ENCODE data around the gene KRT83. TPM values are rescaled to one million over a fixed set of nuclear protein-coding genes. Genes with fewer than 3 reads are reported as not detected.

Gene KRT83
- polyA plus RNA-seq, 1 of the 3 experiments (the other 2 are of a cell fraction): 0.03 TPM

DNA sequence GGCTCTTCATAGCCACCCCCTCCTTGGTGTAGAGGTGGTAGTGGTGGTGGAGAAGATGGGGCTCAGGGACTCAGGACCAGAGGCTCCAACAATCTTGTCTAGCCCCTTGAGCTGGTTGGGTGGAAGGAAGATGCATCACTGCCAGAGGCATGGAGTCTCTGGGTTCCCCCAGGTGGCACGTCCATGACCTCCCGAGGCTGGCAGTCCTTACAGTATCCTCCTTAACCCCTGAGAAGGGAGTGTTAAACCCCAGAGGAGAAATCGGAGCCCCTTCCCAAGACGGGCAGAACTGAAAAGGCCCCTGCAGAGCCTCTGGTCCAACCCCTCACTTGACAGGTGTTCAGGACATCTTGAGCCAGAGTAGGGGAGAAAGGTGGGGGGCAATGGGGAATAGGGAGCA lies 9.1 kb downstream of the KRT83 start:
- CTCF ChIA-PET: interaction anchor here (0.7 to 13.3 kb wide), 14 partner anchors 12 to 669 kb away, joined by 3 to 218 read pairs (median 4); partner anchors contain the start of gene KRT83
- Histone ChIP-seq H3K4me2 (no peak overlapping the region), H3K27ac (ENCODE audit: low read depth in 2 of 2, low read length in 1 of 2) (no peak overlapping the region), H3K27me3 (ENCODE audit: insufficient read depth) (no peaks in the 10 kb centered on the region), H3K9ac (no peak overlapping the region), H3F3A (replicated peaks; ENCODE audit: insufficient read depth) (no peaks in the 10 kb centered on the region), H3K9me3 (no peaks in the 10 kb centered on the region), H3K4me1 (ENCODE audit: control insufficient read depth in 1 of 2, insufficient read depth in 2 of 2, low read depth in 1 of 2, low read length in 1 of 2) (peaks cover 0 to 9% of the 10 kb centered on the region in 2 experiments; a peak in 1 of 4 replicates), H3K4me3 (ENCODE audit: low read depth in 2 of 2, low read length in 1 of 2) (no peak overlapping the region), H2AFZ (ENCODE audit: low read depth) (no peak overlapping the region), H3K36me3 (replicated peaks in 1 of 2; ENCODE audit: control insufficient read depth in 1 of 2, insufficient read depth in 2 of 2, low read length in 1 of 2) (no peaks in the 10 kb centered on the region), H3K79me2 (ENCODE audit: insufficient read depth) (no peaks in the 10 kb centered on the region), H4K20me1 (ENCODE audit: insufficient read depth) (no peaks in the 10 kb centered on the region), H3K9me2 (no peaks in the 10 kb centered on the region)
- no peak for TF ChIP-seq RXRA (IDR thresholded peaks at IDR 0.05; ENCODE audit: borderline replicate concordance, low read depth)
- TF ChIP-seq FOSL2 (IDR thresholded peaks at IDR 0.05; ENCODE audit: borderline replicate concordance, low read depth): no peak
- no peak for TF ChIP-seq NRF1 (IDR thresholded peaks at IDR 0.05; ENCODE audit: low read depth, low read length)
- TF ChIP-seq RFX5 (IDR thresholded peaks at IDR 0.05; ENCODE audit: low read length): no peak
- no peak for TF ChIP-seq JUND (IDR thresholded peaks at IDR 0.05)
- no peak for TF ChIP-seq GATA2 (CRISPR knock-in tag; IDR thresholded peaks at IDR 0.05)
- DNase-seq: no peak
- POLR2A ChIA-PET: no interaction called here
- 44% methylated on average over 4 of the region's 4 CpGs for WGBS (ENCODE audit: low lambda C conversion rate)

GRCh38 chr12:52311285-52311648 lies 9.9 kb downstream of the KRT83 start:
- no peaks in the 10 kb centered on the region for H4K20me1 ChIP-seq (ENCODE audit: insufficient read depth)
- H3K4me1 ChIP-seq (ENCODE audit: control insufficient read depth in 1 of 2, insufficient read depth in 2 of 2, low read depth in 1 of 2, low read length in 1 of 2): peaks cover 0 to 9% of the 10 kb centered on the region in 2 experiments; a peak in 1 of 4 replicates
- TF ChIP-seq SMC3 (IDR thresholded peaks at IDR 0.05; ENCODE audit: low read depth, low read length) (no peak), GABPA (IDR thresholded peaks at IDR 0.05; ENCODE audit: low read depth) (no peak), TAF1 (IDR thresholded peaks at IDR 0.05; ENCODE audit: borderline replicate concordance, low read depth, low read length) (no peak), TEAD4 (IDR thresholded peaks at IDR 0.05; ENCODE audit: borderline replicate concordance, insufficient read depth) (no peak), IRF3 (IDR thresholded peaks at IDR 0.05; ENCODE audit: low read depth, low read length) (no peak), MEF2A (IDR thresholded peaks at IDR 0.05; ENCODE audit: borderline replicate concordance, low read depth) (no peak), EZH2phosphoT487 (IDR thresholded peaks at IDR 0.05; ENCODE audit: borderline replicate concordance, low read depth) (no peak), USF2 (IDR thresholded peaks at IDR 0.05; ENCODE audit: borderline replicate concordance, low read depth, low read length) (no peak), MXI1 (IDR thresholded peaks at IDR 0.05; ENCODE audit: low read depth, low read length) (no peak), RFX5 (IDR thresholded peaks at IDR 0.05; ENCODE audit: low read length) (no peak), GATA2 (CRISPR knock-in tag; IDR thresholded peaks at IDR 0.05) (no peak), RAD21 (IDR thresholded peaks at IDR 0.05; ENCODE audit: low read length) (no peak), FOSL2 (IDR thresholded peaks at IDR 0.05; ENCODE audit: borderline replicate concordance, low read depth) (no peak), JUND (IDR thresholded peaks at IDR 0.05) (no peak), NFIC (IDR thresholded peaks at IDR 0.05; ENCODE audit: borderline replicate concordance) (no peak), FOXM1 (IDR thresholded peaks at IDR 0.05; ENCODE audit: low read depth) (no peak)
- TF ChIP-seq, protein P1, sequence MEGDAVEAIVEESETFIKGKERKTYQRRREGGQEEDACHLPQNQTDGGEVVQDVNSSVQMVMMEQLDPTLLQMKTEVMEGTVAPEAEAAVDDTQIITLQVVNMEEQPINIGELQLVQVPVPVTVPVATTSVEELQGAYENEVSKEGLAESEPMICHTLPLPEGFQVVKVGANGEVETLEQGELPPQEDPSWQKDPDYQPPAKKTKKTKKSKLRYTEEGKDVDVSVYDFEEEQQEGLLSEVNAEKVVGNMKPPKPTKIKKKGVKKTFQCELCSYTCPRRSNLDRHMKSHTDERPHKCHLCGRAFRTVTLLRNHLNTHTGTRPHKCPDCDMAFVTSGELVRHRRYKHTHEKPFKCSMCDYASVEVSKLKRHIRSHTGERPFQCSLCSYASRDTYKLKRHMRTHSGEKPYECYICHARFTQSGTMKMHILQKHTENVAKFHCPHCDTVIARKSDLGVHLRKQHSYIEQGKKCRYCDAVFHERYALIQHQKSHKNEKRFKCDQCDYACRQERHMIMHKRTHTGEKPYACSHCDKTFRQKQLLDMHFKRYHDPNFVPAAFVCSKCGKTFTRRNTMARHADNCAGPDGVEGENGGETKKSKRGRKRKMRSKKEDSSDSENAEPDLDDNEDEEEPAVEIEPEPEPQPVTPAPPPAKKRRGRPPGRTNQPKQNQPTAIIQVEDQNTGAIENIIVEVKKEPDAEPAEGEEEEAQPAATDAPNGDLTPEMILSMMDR (IDR thresholded peaks at IDR 0.05): no peak
- H3K27ac ChIP-seq (ENCODE audit: low read depth in 2 of 2, low read length in 1 of 2): no peak overlapping the region
- H3K9ac ChIP-seq: no peak overlapping the region
- no peak overlapping the region for H3K4me3 ChIP-seq (ENCODE audit: low read depth in 2 of 2, low read length in 1 of 2)
- no peaks in the 10 kb centered on the region for H3K9me3 ChIP-seq
- no peaks in the 10 kb centered on the region for H3K79me2 ChIP-seq (ENCODE audit: insufficient read depth)
- H3K9me2 ChIP-seq: no peaks in the 10 kb centered on the region
- H3K36me3 ChIP-seq (replicated peaks in 1 of 2; ENCODE audit: control insufficient read depth in 1 of 2, insufficient read depth in 2 of 2, low read length in 1 of 2): no peaks in the 10 kb centered on the region
- H3K27me3 ChIP-seq (ENCODE audit: insufficient read depth): no peaks in the 10 kb centered on the region
- 65% methylated on average over 3 of the region's 3 CpGs for WGBS (ENCODE audit: low lambda C conversion rate)
- H3K4me2 ChIP-seq: no peak overlapping the region
- no peak for DNase-seq
- ChIA-PET CTCF (interaction anchor here (0.8 to 13.3 kb wide), 13 partner anchors 12 to 670 kb away, joined by 3 to 218 read pairs (median 5); partner anchors contain the start of gene KRT83), POLR2A (no interaction called here)
- H3F3A ChIP-seq (replicated peaks; ENCODE audit: insufficient read depth): no peaks in the 10 kb centered on the region
- H2AFZ ChIP-seq (ENCODE audit: low read depth): no peak overlapping the region

Measured in SK-N-SH (cell line).